WTC11 (cell line): Measurements from ENCODE around the gene CALCA. TPM values are rescaled to one million over a fixed set of nuclear protein-coding genes. Genes with fewer than 3 reads are reported as not detected.
A peak's percentile ranks its signal among the peaks of the same experiment; 100 is the strongest.

Experiments
- ATAC-seq: fragments of 200-7000 bp; cut with Tn5 transposase; 2 replicates; pipeline ENCODE4 v1.10.0; 2021; ENCODE audit warnings: mild to moderate bottlenecking, moderate library complexity
- CTCF ChIA-PET: fragments of 300-600 bp; sonication (Branson Sonifier 250); formaldehyde crosslinking; loops from one replicate; lab custom pipeline; 2021; ENCODE audit warnings: antibody characterized with exemption; lab: Charles Lee
- POLR2A ChIA-PET: fragments of 350-600 bp; sonication (Branson Sonifier 250); formaldehyde crosslinking; loops from one replicate; lab custom pipeline; 2021; ENCODE audit warnings: antibody characterized with exemption; lab: Charles Lee
- DNase-seq: peaks from one replicate; pipeline ENCODE4 v3.0.0; 2021; ENCODE audit warnings: low spot score
- H3K27ac Mint-ChIP-seq: 2 replicates; pipeline ENCODE4 v1.8.0; 2021; ENCODE audit warnings: mixed read lengths
- H3K27me3 Mint-ChIP-seq: 2 replicates; pipeline ENCODE4 v1.8.0; 2021; ENCODE audit warnings: low read depth, mild to moderate bottlenecking, moderate library complexity, mixed read lengths
- H3K36me3 Mint-ChIP-seq: 2 replicates; pipeline ENCODE4 v1.8.0; 2021; ENCODE audit warnings: mixed read lengths
- H3K4me1 Mint-ChIP-seq: 2 replicates; pipeline ENCODE4 v1.8.0; 2022; ENCODE audit warnings: mixed read lengths
- H3K4me3 Mint-ChIP-seq: 2 replicates; pipeline ENCODE4 v1.8.0; 2021; ENCODE audit warnings: mild to moderate bottlenecking, moderate library complexity, mixed read lengths
- H3K9me3 Mint-ChIP-seq: 2 replicates; pipeline ENCODE4 v1.8.0; 2021; ENCODE audit warnings: mixed read lengths
- ATF1 ChIP-seq: sonication (generic); formaldehyde crosslinking; IDR thresholded peaks from 2 replicates; pipeline ENCODE4 v1.8.1; 2023; ENCODE audit warnings: mild to moderate bottlenecking, moderate library complexity, missing genetic modification reagents
- CTCF ChIP-seq: fragments of 200-600 bp; IDR thresholded peaks from 2 replicates; pipeline ENCODE4 v1.8.0; 2022; ENCODE audit warnings: antibody characterized with exemption
- GABPB1 ChIP-seq: sonication (generic); formaldehyde crosslinking; IDR thresholded peaks from 2 replicates; pipeline ENCODE4 v1.8.1; 2023; ENCODE audit warnings: mild to moderate bottlenecking, missing genetic modification reagents
- IRF2 ChIP-seq: sonication (generic); formaldehyde crosslinking; IDR thresholded peaks from 2 replicates; pipeline ENCODE4 v1.8.0; 2022; ENCODE audit warnings: low read depth, missing genetic modification reagents, borderline replicate concordance
- MYBL2 ChIP-seq: sonication (generic); formaldehyde crosslinking; IDR thresholded peaks from 2 replicates; pipeline ENCODE4 v1.8.1; 2023; ENCODE audit warnings: mild to moderate bottlenecking, moderate library complexity, missing genetic modification reagents
- NFE2L1 ChIP-seq: sonication (generic); formaldehyde crosslinking; IDR thresholded peaks from 2 replicates; pipeline ENCODE4 v1.8.1; 2023; ENCODE audit warnings: missing genetic modification reagents
- PRDM15 ChIP-seq: sonication (generic); formaldehyde crosslinking; IDR thresholded peaks from 2 replicates; pipeline ENCODE4 v1.8.0; 2022; ENCODE audit warnings: missing genetic modification reagents
- PRRX2 ChIP-seq: fragments of 250-450 bp; sonication (Bioruptor Pico); IDR thresholded peaks from 2 replicates; pipeline ENCODE4 v1.8.0; 2021; ENCODE audit warnings: mild to moderate bottlenecking
- ZNF138 ChIP-seq: sonication (generic); formaldehyde crosslinking; conservative IDR thresholded peaks from 2 replicates; pipeline ENCODE4 v1.8.1; 2022; ENCODE audit warnings: mild to moderate bottlenecking, moderate library complexity, missing genetic modification reagents
- ZNF396 ChIP-seq: fragments of 250-450 bp; sonication (Bioruptor Pico); IDR thresholded peaks from 2 replicates; pipeline ENCODE4 v1.8.0; 2021; ENCODE audit warnings: mild to moderate bottlenecking, moderate library complexity, borderline replicate concordance
- ZNF532 ChIP-seq: fragments of 250-450 bp; sonication (Bioruptor Pico); IDR thresholded peaks from 2 replicates; pipeline ENCODE4 v1.9.0; 2021; ENCODE audit warnings: mild to moderate bottlenecking, borderline replicate concordance
- ZNF671 ChIP-seq: fragments of 250-450 bp; sonication (Bioruptor Pico); IDR thresholded peaks from 2 replicates; pipeline ENCODE4 v1.8.0; 2021; ENCODE audit warnings: mild to moderate bottlenecking
- total RNA-seq: library from RNA; stranded (reverse); gene quantifications from 3 replicates; pipeline ENCODE4 v1.2.3, GENCODE V29; 2021

Gene CALCA
- total RNA-seq, 1 experiment from 2014 or later = 0.42 TPM

- TF ChIP-seq ZNF532 (CRISPR knock-in tag) (no peak), ZNF671 (CRISPR knock-in tag) (no peak), ZNF396 (CRISPR knock-in tag) (no peak), GABPB1 (CRISPR knock-in tag) (no peak), ATF1 (no peak), MYBL2 (CRISPR knock-in tag) (no peak), NFE2L1 (CRISPR knock-in tag) (no peak), ZNF138 (no peak), IRF2 (no peak)
- TF ChIP-seq, all 79 proteins: peak for 0
Observed at GRCh38 chr11:14972581-14973495, 687 bp upstream of the CALCA start (continued).

GRCh38 chr11:14969901-14970323, 2.2 kb downstream of the CALCA start:
- no peak overlapping the region for H3K4me3 Mint-ChIP-seq
- H3K36me3 Mint-ChIP-seq = no peaks in the 10 kb centered on the region
- no peaks in the 10 kb centered on the region for H3K9me3 Mint-ChIP-seq
- TF ChIP-seq CTCF (peak; percentile 84), PRDM15 (CRISPR knock-in tag) (peak; percentile 66), PRRX2 (no peak)
- peaks cover 75% of the 10 kb centered on the region for H3K27me3 Mint-ChIP-seq
- ATAC-seq = peak; percentile 82
- H3K4me1 Mint-ChIP-seq = peaks cover 42% of the 10 kb centered on the region
- H3K27ac Mint-ChIP-seq = no peak overlapping the region
- peak; percentile 94 for DNase-seq
- POLR2A ChIA-PET = interaction anchor here (0.6 kb wide), 1 partner anchor 997 kb away, joined by 4 read pairs; no protein-coding TSS in a partner anchor
- CTCF ChIA-PET = interaction anchor here (0.6 to 2.5 kb wide), 25 partner anchors 10 to 347 kb away, joined by 3 to 45 read pairs (median 5); partner anchors contain the start of genes CALCB, CYP2R1 and INSC
